Effector memory CD8-positive, alpha-beta T cell (primary cell): ENCODE data around the gene BHLHA15.

Experiments
- ATAC-seq: fragments of 150-1000 bp; cut with Tn5 transposase; replicated peaks from 2 replicates; pipeline ENCODE4 v1.10.0; 2021; ENCODE audit warnings: mild to moderate bottlenecking, moderate library complexity
- DNase-seq, 3 experiments: peaks; one replicate each; pipeline ENCODE4 v3.0.0; 2021
- H3K27ac Mint-ChIP-seq, 2 donors: one replicate each; pipeline ENCODE4 v1.8.0; 2022; ENCODE audit warnings: mild to moderate bottlenecking in 2 of 2, mixed read lengths in 2 of 2, moderate library complexity in 2 of 2
- H3K27me3 Mint-ChIP-seq, 2 donors: one replicate each; pipeline ENCODE4 v1.8.0; 2022; ENCODE audit warnings: mixed read lengths in 2 of 2
- H3K36me3 Mint-ChIP-seq: one replicate; pipeline ENCODE4 v1.8.0; 2022; ENCODE audit warnings: mild to moderate bottlenecking, moderate library complexity, mixed read lengths; ENCODE audit not compliant: insufficient read depth
- H3K4me1 Mint-ChIP-seq, 2 donors: one replicate each; pipeline ENCODE4 v1.8.0; 2022; ENCODE audit warnings: low read depth in 2 of 2, mixed read lengths in 2 of 2
- H3K4me3 Mint-ChIP-seq, 2 donors: one replicate each; pipeline ENCODE4 v1.8.0; 2022; ENCODE audit warnings: mild to moderate bottlenecking in 2 of 2, mixed read lengths in 2 of 2, moderate library complexity in 2 of 2
- H3K9me3 Mint-ChIP-seq, 2 donors: one replicate each; pipeline ENCODE4 v1.8.0; 2022; ENCODE audit warnings: mixed read lengths in 2 of 2

The BHLHA15 gene

GRCh38 chr7:98257701-98258100 is 46.5 kb downstream of the BHLHA15 start:
- peaks cover 26% of the 10 kb centered on the region for H3K36me3 Mint-ChIP-seq
- H3K27ac Mint-ChIP-seq, result no peak overlapping the region
- peaks cover 14 to 21% of the 10 kb centered on the region in 2 donors for H3K4me1 Mint-ChIP-seq
- DNase-seq (no peak), ATAC-seq (no peak)
- H3K9me3 Mint-ChIP-seq, result no peaks in the 10 kb centered on the region
- no peaks in the 10 kb centered on the region for H3K27me3 Mint-ChIP-seq
- no peak overlapping the region for H3K4me3 Mint-ChIP-seq
